Mesenchymal stem cell (in vitro differentiated cells and primary cell): Measurements from ENCODE around the gene ANTKMT.
A peak's percentile ranks its signal among the peaks of the same experiment; 100 is the strongest.

ENCODE experiments used
- DNase-seq: peaks from one replicate; pipeline ENCODE4 v3.0.0-alpha.2; 2013
- H2AFZ ChIP-seq: one replicate; pipeline ENCODE4 v1.6.1; 2013; ENCODE audit warnings: low read depth, mild to moderate bottlenecking, control low read depth, inconsistent platforms, low read length, moderate library complexity
- H2AK5ac ChIP-seq: 2 replicates; pipeline ENCODE4 v1.6.1; 2013; ENCODE audit warnings: low read length, moderate library complexity, mild to moderate bottlenecking, inconsistent platforms; ENCODE audit not compliant: severe bottlenecking
- H2BK120ac ChIP-seq: one replicate; pipeline ENCODE4 v1.6.1; 2013; ENCODE audit warnings: low read depth, mild to moderate bottlenecking, inconsistent platforms, low read length, moderate library complexity
- H2BK12ac ChIP-seq, 2 experiments: one replicate each; pipeline ENCODE4 v1.6.1; 2013; ENCODE audit warnings: inconsistent platforms in 2 of 2, low read length in 2 of 2, mild to moderate bottlenecking in 2 of 2, moderate library complexity in 2 of 2, control low read depth in 1 of 2
- H2BK15ac ChIP-seq: one replicate; pipeline ENCODE4 v1.6.1; 2013; ENCODE audit warnings: mild to moderate bottlenecking, low read depth, inconsistent platforms; ENCODE audit not compliant: poor library complexity, severe bottlenecking
- H2BK5ac ChIP-seq: 2 replicates; pipeline ENCODE4 v1.6.1; 2013; ENCODE audit warnings: low read depth, mild to moderate bottlenecking, low read length, control low read depth, inconsistent platforms; ENCODE audit not compliant: poor library complexity, severe bottlenecking
- H3K14ac ChIP-seq, 2 experiments: one replicate each; pipeline ENCODE4 v1.6.1; 2013; ENCODE audit warnings: inconsistent platforms in 2 of 2, low read length in 2 of 2, control low read depth in 1 of 2, mild to moderate bottlenecking in 1 of 2, moderate library complexity in 1 of 2
- H3K18ac ChIP-seq, 2 experiments: one replicate each; pipeline ENCODE4 v1.6.1; 2013; ENCODE audit warnings: inconsistent platforms in 2 of 2, low read length in 2 of 2, control low read depth in 1 of 2, low read depth in 1 of 2, mild to moderate bottlenecking in 1 of 2
- H3K23ac ChIP-seq, 2 experiments: one replicate each; pipeline ENCODE4 v1.6.1; 2013; ENCODE audit warnings: inconsistent platforms in 2 of 2, low read length in 2 of 2, mild to moderate bottlenecking in 2 of 2, moderate library complexity in 2 of 2, control low read depth in 1 of 2
- H3K27ac ChIP-seq: 2 replicates; pipeline ENCODE4 v1.5.1; 2013; ENCODE audit warnings: mild to moderate bottlenecking, moderate library complexity, low read length, control low read depth, inconsistent platforms; ENCODE audit not compliant: poor library complexity, severe bottlenecking
- H3K27me3 ChIP-seq, 2 experiments: 2 replicates each; pipeline versions ENCODE4 v1.6.1 to v1.7.0; 2013; ENCODE audit warnings: low read length in 2 of 2, mild to moderate bottlenecking in 2 of 2, moderate library complexity in 2 of 2, control low read depth in 1 of 2, inconsistent platforms in 1 of 2; ENCODE audit not compliant: control insufficient read depth in 1 of 2, insufficient read depth in 1 of 2
- H3K36me3 ChIP-seq, 2 experiments: 2 replicates each; pipeline versions ENCODE4 v1.6.1 to v1.7.0; 2013; ENCODE audit warnings: low read length in 2 of 2, control low read depth in 1 of 2, inconsistent platforms in 1 of 2, low read depth in 1 of 2, mild to moderate bottlenecking in 1 of 2; ENCODE audit not compliant: insufficient read depth in 2 of 2, control insufficient read depth in 1 of 2
- H3K4ac ChIP-seq, 2 experiments: one replicate each; pipeline ENCODE4 v1.6.1; 2013; ENCODE audit warnings: inconsistent platforms in 2 of 2, low read length in 2 of 2, mild to moderate bottlenecking in 2 of 2, moderate library complexity in 2 of 2, control low read depth in 1 of 2, low read depth in 1 of 2
- H3K4me1 ChIP-seq: 2 replicates; pipeline ENCODE4 v1.6.1; 2013; ENCODE audit warnings: low read depth, low read length, control low read depth; ENCODE audit not compliant: control insufficient read depth, insufficient read depth
- H3K4me2 ChIP-seq: 2 replicates; pipeline ENCODE4 v1.6.1; 2013; ENCODE audit warnings: low read length, mild to moderate bottlenecking, inconsistent platforms; ENCODE audit not compliant: poor library complexity, severe bottlenecking
- H3K4me3 ChIP-seq, 2 experiments: 2 replicates each; pipeline versions ENCODE4 v1.5.1 to v1.7.0; 2013; ENCODE audit warnings: low read length in 2 of 2, mild to moderate bottlenecking in 2 of 2, control low read depth in 1 of 2, low read depth in 1 of 2; ENCODE audit not compliant: insufficient read depth in 1 of 2
- H3K79me1 ChIP-seq: replicated peaks from 2 replicates; pipeline ENCODE4 v1.6.1; 2013; ENCODE audit warnings: mild to moderate bottlenecking, control low read depth, low read length, inconsistent platforms; ENCODE audit not compliant: poor library complexity, severe bottlenecking
- H3K9ac ChIP-seq: 2 replicates; pipeline ENCODE4 v1.7.0; 2013; ENCODE audit warnings: mild to moderate bottlenecking, low read length, moderate library complexity
- H3K9me3 ChIP-seq: 2 replicates; pipeline ENCODE4 v1.7.0; 2013; ENCODE audit warnings: mild to moderate bottlenecking, low read length; ENCODE audit not compliant: control insufficient read depth
- H4K8ac ChIP-seq: one replicate; pipeline ENCODE4 v1.6.1; 2013; ENCODE audit warnings: inconsistent platforms, mild to moderate bottlenecking, low read length, moderate library complexity
- H4K91ac ChIP-seq: one replicate; pipeline ENCODE4 v1.6.1; 2013; ENCODE audit warnings: mild to moderate bottlenecking, low read length, inconsistent platforms
- WGBS: methylation state at CpG from one replicate; pipeline ENCODE4 v1.1.7; 2013; ENCODE audit warnings: mixed read lengths; 5-methylcytosine and 5-hydroxymethylcytosine counted together

ANTKMT gene

GRCh38 chr16:693766-694165, 27.2 kb upstream of the ANTKMT start:
- Histone ChIP-seq H2BK120ac (no peak overlapping the region), H3K14ac (no peak overlapping the region), H3K18ac (no peak overlapping the region), H2BK5ac (no peak overlapping the region), H3K27me3 (peaks cover 54 to 55% of the 10 kb centered on the region in 2 experiments), H3K27ac (no peak overlapping the region), H3K4me1 (peaks cover 32% of the 10 kb centered on the region), H2BK12ac (no peak overlapping the region), H3K4me3 (no peak overlapping the region), H3K9me3 (no peaks in the 10 kb centered on the region), H4K91ac (no peak overlapping the region), H3K9ac (no peak overlapping the region), H2BK15ac (no peak overlapping the region), H3K4ac (no peak overlapping the region), H3K23ac (no peak overlapping the region), H4K8ac (no peak overlapping the region), H2AFZ (no peak overlapping the region), H3K36me3 (peaks cover 0 to 6% of the 10 kb centered on the region in 2 experiments), H3K4me2 (no peak overlapping the region), H3K79me1 (peaks cover 11% of the 10 kb centered on the region), H2AK5ac (no peak overlapping the region)
- WGBS = 8% methylated on average over 35 of the region's 37 CpGs
- DNase-seq = no peak

- no peak overlapping the region for H2BK15ac ChIP-seq
- H3K27ac ChIP-seq = no peak overlapping the region
- H3K23ac ChIP-seq = no peak overlapping the region
- no peak overlapping the region for H3K14ac ChIP-seq
- no peak overlapping the region for H2AK5ac ChIP-seq
- no peak overlapping the region for H3K4me3 ChIP-seq
- no peak overlapping the region for H4K8ac ChIP-seq
- H3K4me1 ChIP-seq = peaks cover 27% of the 10 kb centered on the region
- H3K27me3 ChIP-seq = peaks cover 59 to 60% of the 10 kb centered on the region in 2 experiments
- no peak overlapping the region for H2BK5ac ChIP-seq
- H3K79me1 ChIP-seq = peaks cover 6% of the 10 kb centered on the region
- no peak overlapping the region for H3K4me2 ChIP-seq
- H2AFZ ChIP-seq = no peak overlapping the region
- peaks cover 0 to 3% of the 10 kb centered on the region in 2 experiments for H3K36me3 ChIP-seq
- H2BK12ac ChIP-seq = no peak overlapping the region
- no peak overlapping the region for H3K4ac ChIP-seq
- WGBS = 4% methylated on average over 49 of the region's 64 CpGs
- no peak overlapping the region for H4K91ac ChIP-seq
- H3K9me3 ChIP-seq = no peaks in the 10 kb centered on the region
- H2BK120ac ChIP-seq = no peak overlapping the region
- H3K9ac ChIP-seq = no peak overlapping the region
- H3K18ac ChIP-seq = no peak overlapping the region
- DNase-seq = no peak
Observed at GRCh38 chr16:694187-694862, 26.6 kb upstream of the ANTKMT start.

- no peak for DNase-seq
- Histone ChIP-seq H3K14ac (no peak overlapping the region), H3K79me1 (peaks cover under 1% of the 10 kb centered on the region), H2AK5ac (no peak overlapping the region), H3K18ac (no peak overlapping the region), H2BK5ac (no peak overlapping the region), H3K36me3 (peaks cover 0 to 3% of the 10 kb centered on the region in 2 experiments), H3K4me3 (no peak overlapping the region), H3K4me2 (no peak overlapping the region), H2BK15ac (no peak overlapping the region), H2AFZ (no peak overlapping the region), H3K23ac (no peak overlapping the region), H3K9ac (no peak overlapping the region), H3K4me1 (peaks cover 21% of the 10 kb centered on the region), H2BK12ac (no peak overlapping the region), H3K9me3 (no peaks in the 10 kb centered on the region), H3K4ac (no peak overlapping the region), H4K8ac (no peak overlapping the region), H2BK120ac (no peak overlapping the region), H4K91ac (no peak overlapping the region), H3K27me3 (peaks cover 64 to 66% of the 10 kb centered on the region in 2 experiments), H3K27ac (no peak overlapping the region)
- WGBS = 4% methylated on average over 9 of the region's 37 CpGs
Observed at GRCh38 chr16:694863-695354, 26.0 kb upstream of the ANTKMT start.

- Histone ChIP-seq H3K79me1 (no peaks in the 10 kb centered on the region), H3K4me3 (peak overlapping the region in 1 of 2 experiments; percentile 30), H2BK15ac (no peak overlapping the region), H2AK5ac (no peak overlapping the region), H2BK12ac (no peak overlapping the region), H3K14ac (peak overlapping the region in 1 of 2 experiments; percentile 4), H3K4me2 (no peak overlapping the region), H3K27ac (no peak overlapping the region), H2AFZ (no peak overlapping the region), H3K23ac (no peak overlapping the region), H2BK120ac (no peak overlapping the region), H2BK5ac (no peak overlapping the region), H3K9ac (no peak overlapping the region), H4K91ac (no peak overlapping the region), H3K36me3 (peaks cover 0 to 3% of the 10 kb centered on the region in 2 experiments), H3K27me3 (peaks cover 69 to 71% of the 10 kb centered on the region in 2 experiments), H4K8ac (no peak overlapping the region), H3K4ac (no peak overlapping the region), H3K4me1 (peaks cover 19% of the 10 kb centered on the region), H3K18ac (no peak overlapping the region), H3K9me3 (no peaks in the 10 kb centered on the region)
- DNase-seq = no peak
- 5% methylated on average over 58 of the region's 71 CpGs for WGBS
Observed at GRCh38 chr16:695355-696089, 25.4 kb upstream of the ANTKMT start.
